GM12878 (cell line): ENCODE data around the gene SRP68. TPM values are rescaled to one million over a fixed set of nuclear protein-coding genes. Genes with fewer than 3 reads are reported as not detected.

Experiments
- ATAC-seq: fragments of 200-7000 bp; cut with Tn5 transposase; 3 replicates; pipeline ENCODE4 v1.9.1; 2020; ENCODE audit warnings: mild to moderate bottlenecking, moderate library complexity
- BruUV-seq: library from RNA; stranded (reverse); fragments of 400-500 nt; replicated peaks from 2 replicates; lab custom pipeline; 2021; lab: Mats Ljungman, UMichigan
- CTCF ChIA-PET: fragments of 300-600 bp; sonication (Branson Sonifier 250); formaldehyde crosslinking; extraction: SDS; loops from one replicate; lab custom pipeline; 2021; ENCODE audit warnings: inconsistent platforms; lab: Yijun Ruan, JAX
- POLR2A ChIA-PET: fragments of 350-600 bp; formaldehyde crosslinking; extraction: SDS; loops from one replicate; lab custom pipeline; 2021; ENCODE audit warnings: inconsistent platforms; lab: Charles Lee
- RAD21 ChIA-PET: fragments of 300-600 bp; sonication (Branson Sonifier 250); formaldehyde crosslinking; loops from one replicate; lab custom pipeline; 2023; ENCODE audit warnings: antibody characterized with exemption; ENCODE audit not compliant: unreplicated experiment; lab: Charles Lee
- SMC1A ChIA-PET: fragments of 300-600 bp; sonication (Branson Sonifier 250); formaldehyde crosslinking; loops from one replicate; lab custom pipeline; 2023; ENCODE audit not compliant: unreplicated experiment, uncharacterized antibody; lab: Charles Lee
- DNase-seq: peaks from one replicate; pipeline ENCODE4 v3.0.0-alpha.2; 2011; ENCODE audit warnings: low read depth, low spot score
- FAIRE-seq: peaks from 3 replicates; lab custom pipeline; 2011; peaks lifted over from hg19 to GRCh38; lab: Jason Lieb, UNC
- H2AFZ ChIP-seq: 2 replicates; pipeline ENCODE4 v1.6.0; 2011; ENCODE audit warnings: low read depth, low read length, control low read depth; ENCODE audit not compliant: control insufficient read depth
- H3K27ac ChIP-seq: 2 replicates; pipeline ENCODE4 v1.5.1; 2011; ENCODE audit warnings: control low read depth; ENCODE audit not compliant: control insufficient read depth, insufficient read depth
- H3K27me3 ChIP-seq, 2 experiments: replicated peaks in 1 of 2; 2 replicates each; pipeline versions ENCODE4 v1.6.0 to v1.6.1; 2011; ENCODE audit warnings: low read length in 1 of 2; ENCODE audit not compliant: control insufficient read depth in 2 of 2, insufficient read depth in 2 of 2
- H3K36me3 ChIP-seq, 2 experiments: 2 replicates each; pipeline ENCODE4 v1.5.1; 2011; ENCODE audit warnings: low read length in 1 of 2; ENCODE audit not compliant: control insufficient read depth in 2 of 2, insufficient read depth in 2 of 2
- H3K4me1 ChIP-seq: 2 replicates; pipeline ENCODE4 v1.6.1; 2011; ENCODE audit warnings: mild to moderate bottlenecking, low read length, moderate library complexity, mixed read lengths; ENCODE audit not compliant: control insufficient read depth, insufficient read depth
- H3K4me2 ChIP-seq: 2 replicates; pipeline ENCODE4 v1.6.0; 2011; ENCODE audit warnings: control low read depth; ENCODE audit not compliant: control insufficient read depth, insufficient read depth
- H3K4me3 ChIP-seq: fragments of 200-600 bp; sonication (generic); 2 replicates; pipeline ENCODE4 v1.5.1; 2016
- H3K79me2 ChIP-seq: 2 replicates; pipeline ENCODE4 v1.6.0; 2011; ENCODE audit warnings: low read length; ENCODE audit not compliant: control insufficient read depth, insufficient read depth
- H3K9ac ChIP-seq: 2 replicates; pipeline ENCODE4 v1.8.0; 2011; ENCODE audit warnings: low read length, control low read depth, mixed read lengths; ENCODE audit not compliant: control insufficient read depth, insufficient read depth
- H3K9me3 ChIP-seq: replicated peaks from 3 replicates; pipeline ENCODE4 v1.5.1; 2011; ENCODE audit warnings: mild to moderate bottlenecking, low read length; ENCODE audit not compliant: control insufficient read depth, insufficient read depth
- H4K20me1 ChIP-seq: 2 replicates; pipeline ENCODE4 v1.6.0; 2011; ENCODE audit not compliant: control insufficient read depth, insufficient read depth
- KLF5 ChIP-seq: fragments of 450-650 bp; IDR thresholded peaks from 2 replicates; pipeline ENCODE4 v1.6.1; 2014; ENCODE audit warnings: mild to moderate bottlenecking; ENCODE audit not compliant: partially characterized antibody
- NFYA ChIP-seq: IDR thresholded peaks from 2 replicates; pipeline ENCODE4 v1.6.1; 2011; ENCODE audit warnings: low read depth, mild to moderate bottlenecking, low read length, improper control_type of control experiment, borderline replicate concordance
- NR2F1 ChIP-seq: fragments of 450-650 bp; conservative IDR thresholded peaks from 2 replicates; pipeline ENCODE4 v1.6.1; 2017; ENCODE audit warnings: mild to moderate bottlenecking
- TAF1 ChIP-seq: IDR thresholded peaks from 2 replicates; pipeline ENCODE4 v1.6.1; 2011; ENCODE audit warnings: mild to moderate bottlenecking, low read depth, low read length, borderline replicate concordance
- WGBS: methylation state at CpG from one replicate; pipeline ENCODE4 v1.1.6; 2016; ENCODE audit warnings: low lambda C conversion rate; ENCODE audit not compliant: insufficient replicate concordance, insufficient coverage; ENCODE audit errors: missing lambda C conversion rate; 5-methylcytosine and 5-hydroxymethylcytosine counted together
- in situ Hi-C: fragments of 300-500 bp; cut with MboI; formaldehyde crosslinking; loops from 9 replicates; pipeline ENCODE4 v1.14.3; 2018; ENCODE audit warnings: mixed read lengths
- intact Hi-C: fragments of 100-400 bp; cut with micrococcal nuclease; formaldehyde crosslinking; loops from one replicate; pipeline ENCODE4 v1.14.2; 2022; ENCODE audit not compliant: unreplicated experiment
- polyA plus RNA-seq, 11 experiments: library from polyadenylated mRNA; depleted of rRNA in 4 of 11; unstranded in 6 of 11; stranded (reverse) in 5 of 11; fragments of >200 nt; fragmentation: Nextera tagmentation in 4 of 11; fragmentation: Illumina TruSeq in 1 of 11; extraction: Ambion mirVana in 4 of 11; extraction: Trizol in 1 of 11; gene quantifications; 1 replicate in 1 of 11; 2 replicates in 10 of 11; pipeline versions ENCODE4 v1.2.1 to v1.2.3, GENCODE V29; 2011 to 2016; ENCODE audit warnings: inconsistent platforms in 2 of 11, missing spikeins in 2 of 11, low read depth in 1 of 11
- total RNA-seq, 4 experiments: library from RNA; depleted of rRNA in 3 of 4; stranded (reverse); fragments of >200 nt in 3 of 4; fragmentation: Illumina TruSeq in 1 of 4; extraction: Trizol in 1 of 4; gene quantifications; 2 replicates each; pipeline versions ENCODE4 v1.2.1 to v1.2.3, GENCODE V29; 2013 to 2021

The SRP68 gene
- total and polyA plus RNA-seq, 10 of the 15 experiments (the other 5 are each of a cell fraction or from before 2014, with no cell fraction given): 24.7 to 89.7 (median 62.7) TPM

GRCh38 chr17:76000755-76001521 is 71.4 kb downstream of the SRP68 start, which contains the start of gene CDK3:
Gene CDK3, plus strand, starts transcription at chr17:76000855. Its CDS starts 571 bp downstream, at chr17:76001426.
- Histone ChIP-seq H3K27ac (no peak within 1 kb of the TSS), H3K9me3 (no peaks in the 10 kb centered on the region), H3K79me2 (no peaks in the 10 kb centered on the region), H3K4me1 (peaks cover 11% of the 10 kb centered on the region), H3K9ac (no peak within 1 kb of the TSS), H4K20me1 (no peaks in the 10 kb centered on the region), H3K36me3 (no peaks in the 10 kb centered on the region; a peak in 1 of 4 replicates), H2AFZ (no peak within 1 kb of the TSS), H3K27me3 (no peaks in the 10 kb centered on the region), H3K4me3 (no peak within 1 kb of the TSS), H3K4me2 (no peak within 1 kb of the TSS)
- 71% methylated on average over 19 of the region's 21 CpGs for WGBS
- TF ChIP-seq TAF1 (no peak), NR2F1 (peak; percentile 40; the same call in 1 of the 2 replicates), KLF5 (no peak), NFYA (no peak)
- no TSS peak for BruUV-seq
- intact Hi-C loops: no loop called here
- FAIRE-seq (no peak), ATAC-seq (no peak), DNase-seq (no peak)
- CTCF ChIA-PET: interaction anchor here (0.9 to 12.8 kb wide), 10 partner anchors 9 to 119 kb away, joined by 3 to 128 read pairs (median 8); partner anchors contain the start of genes ACOX1, MRPL38 and TEN1
- SMC1A ChIA-PET: interaction anchor here (0.8 to 10.8 kb wide), 6 partner anchors 9 to 177 kb away, joined by 3 to 61 read pairs (median 4); partner anchors contain the start of genes FBF1 and MRPL38
- in situ Hi-C loops: no loop called here
- RAD21 ChIA-PET: interaction anchor here (1.9 kb wide), 1 partner anchor 96 kb away, joined by 4 read pairs; no protein-coding TSS in a partner anchor
- POLR2A ChIA-PET: interaction anchor here (1.1 to 1.2 kb wide), 3 partner anchors 10 to 145 kb away, joined by 3 to 5 read pairs (median 3); partner anchors contain the start of genes MRPL38 and WBP2
